Neural cell (in vitro differentiated cells): ENCODE results near the gene ISL1.

Experiments
- CTCF ChIP-seq: fragments of 450-650 bp; IDR thresholded peaks from 2 replicates; pipeline ENCODE4 v1.5.1; 2014; ENCODE audit warnings: antibody characterized with exemption, mild to moderate bottlenecking, moderate library complexity; ENCODE audit not compliant: poor library complexity, severe bottlenecking
- EP300 ChIP-seq: fragments of 450-650 bp; conservative IDR thresholded peaks from 2 replicates; pipeline ENCODE4 v1.6.1; 2014; ENCODE audit warnings: antibody characterized with exemption, mild to moderate bottlenecking, moderate library complexity; ENCODE audit not compliant: poor library complexity, severe bottlenecking
- EZH2 ChIP-seq: fragments of 200-600, 300-800 bp; shearing (Covaris generic), sonication (generic); IDR thresholded peaks from 2 replicates; pipeline ENCODE4 v1.6.1; 2014; ENCODE audit warnings: antibody characterized with exemption, low read length, borderline replicate concordance, mild to moderate bottlenecking; ENCODE audit not compliant: insufficient read depth, poor library complexity, severe bottlenecking
- MXI1 ChIP-seq: fragments of 450-650 bp; conservative IDR thresholded peaks from 2 replicates; pipeline ENCODE4 v1.6.1; 2014; ENCODE audit warnings: antibody characterized with exemption, mild to moderate bottlenecking; ENCODE audit not compliant: poor library complexity, severe bottlenecking
- REST ChIP-seq: IDR thresholded peaks from 2 replicates; pipeline ENCODE4 v1.6.1; 2012; ENCODE audit warnings: borderline replicate concordance
- SMC3 ChIP-seq: fragments of 450-650 bp; conservative IDR thresholded peaks from 2 replicates; pipeline ENCODE4 v1.6.1; 2014; ENCODE audit warnings: antibody characterized with exemption, mild to moderate bottlenecking, moderate library complexity; ENCODE audit not compliant: poor library complexity
- TAF1 ChIP-seq: IDR thresholded peaks from 2 replicates; pipeline ENCODE4 v1.6.1; 2012; ENCODE audit warnings: low read depth

GRCh38 chr5:51391175-51391574, 7.9 kb downstream of the ISL1 start:
- TF ChIP-seq CTCF, result no peak
- no peak for TF ChIP-seq EZH2
- no peak for TF ChIP-seq MXI1
- TF ChIP-seq SMC3, result no peak
- no peak for TF ChIP-seq TAF1
- TF ChIP-seq REST, result no peak
- TF ChIP-seq EP300, result no peak
